Measurements from ENCODE around the gene KIAA0513.

- TF ChIP-seq CTCF (IDR thresholded peaks at IDR 0.05): no peak
- TF ChIP-seq POLR2A (IDR thresholded peaks at IDR 0.05): no peak
Measured at GRCh38 chr16:85037721-85038120, 10.1 kb downstream of the KIAA0513 start.

Measured in heart left ventricle (tissue), 13 donors.